CD4-positive, alpha-beta T cell (primary cell): ENCODE data around the gene MGAT5B. TPM values are rescaled to one million over a fixed set of nuclear protein-coding genes. Genes with fewer than 3 reads are reported as not detected.

Experiments used
- ATAC-seq: fragments of 200-7000 bp; cut with Tn5 transposase; one replicate; pipeline ENCODE4 v1.10.0; 2022; ENCODE audit warnings: mild to moderate bottlenecking; ENCODE audit not compliant: poor library complexity
- CTCF ChIA-PET: fragments of 350-600 bp; sonication (Branson Sonifier 250); formaldehyde crosslinking; loops from one replicate; lab custom pipeline; 2021; ENCODE audit warnings: antibody characterized with exemption, inconsistent platforms; lab: Charles Lee
- POLR2A ChIA-PET: fragments of 350-600 bp; sonication (Branson Sonifier 250); formaldehyde crosslinking; loops from one replicate; lab custom pipeline; 2021; ENCODE audit warnings: antibody characterized with exemption, inconsistent platforms; lab: Charles Lee
- DNase-seq, 14 experiments: peaks; one replicate each; pipeline ENCODE4 v3.0.0-alpha.2; 2013 to 2020; ENCODE audit warnings: mixed read lengths in 2 of 14
- H3K27ac ChIP-seq, 2 donors: one replicate each; pipeline versions ENCODE4 v1.5.1 to v1.7.0; 2013; ENCODE audit warnings: low read length in 2 of 2, low read depth in 1 of 2, mild to moderate bottlenecking in 1 of 2
- H3K27me3 ChIP-seq, 2 experiments: 1 replicate in 1 of 2; 2 replicates in 1 of 2; pipeline versions ENCODE4 v1.6.1 to v1.7.0; 2013; ENCODE audit warnings: low read length in 2 of 2, control low read depth in 1 of 2, mild to moderate bottlenecking in 1 of 2, moderate library complexity in 1 of 2; ENCODE audit not compliant: insufficient read depth in 2 of 2, control insufficient read depth in 1 of 2
- H3K36me3 ChIP-seq: one replicate; pipeline ENCODE4 v1.6.1; 2013; ENCODE audit warnings: low read length, control low read depth; ENCODE audit not compliant: insufficient read depth
- H3K4me1 ChIP-seq: one replicate; pipeline ENCODE4 v1.6.1; 2013; ENCODE audit warnings: low read length, control low read depth; ENCODE audit not compliant: insufficient read depth
- H3K4me3 ChIP-seq: one replicate; pipeline ENCODE4 v1.5.1; 2013; ENCODE audit warnings: mild to moderate bottlenecking, low read length, moderate library complexity
- H3K9me3 ChIP-seq, 2 experiments: 1 replicate in 1 of 2; 2 replicates in 1 of 2; pipeline versions ENCODE4 v1.6.1 to v1.7.0; 2013; ENCODE audit warnings: low read length in 2 of 2, mild to moderate bottlenecking in 2 of 2, control low read depth in 1 of 2, moderate library complexity in 1 of 2; ENCODE audit not compliant: control insufficient read depth in 1 of 2, insufficient read depth in 1 of 2
- H3K27ac Mint-ChIP-seq: one replicate; pipeline ENCODE4 v1.8.0; 2020; ENCODE audit warnings: mixed read lengths
- H3K27me3 Mint-ChIP-seq: one replicate; pipeline ENCODE4 v1.8.0; 2021; ENCODE audit warnings: mixed read lengths
- H3K36me3 Mint-ChIP-seq: one replicate; pipeline ENCODE4 v1.8.0; 2021; ENCODE audit warnings: low read depth, mixed read lengths
- H3K4me1 Mint-ChIP-seq: one replicate; pipeline ENCODE4 v1.8.0; 2021; ENCODE audit warnings: low read depth, mixed read lengths
- H3K4me3 Mint-ChIP-seq: one replicate; pipeline ENCODE4 v1.8.0; 2020; ENCODE audit warnings: mild to moderate bottlenecking, mixed read lengths
- H3K9me3 Mint-ChIP-seq: one replicate; pipeline ENCODE4 v1.8.0; 2020; ENCODE audit warnings: mixed read lengths
- CTCF ChIP-seq: fragments of 200-600 bp; IDR thresholded peaks from one replicate; pipeline ENCODE4 v1.8.0; 2022; ENCODE audit warnings: antibody characterized with exemption, mild to moderate bottlenecking
- intact Hi-C, 2 experiments: fragments of 100-400 bp; cut with DNase I in 1 of 2; cut with micrococcal nuclease in 1 of 2; formaldehyde crosslinking; loops; one replicate each; pipeline versions ENCODE4 v1.15.1 to v1.9.0; 2023 to 2025; cut with DNase I, micrococcal nuclease
- total RNA-seq, 174 experiments: library from RNA in 2 of 174; stranded (reverse) in 2 of 174; gene quantifications; one replicate each; pipeline ENCODE4 v1.2.3 and lab custom pipeline; 2021 to 2026

MGAT5B gene
- total RNA-seq, 2 experiments from 2014 or later, result 0.28 to 0.77 TPM

GRCh38 chr17:76852843-76853242, 15.4 kb upstream of the MGAT5B start:
- Mint-ChIP-seq H3K36me3 (no peaks in the 10 kb centered on the region), H3K9me3 (no peaks in the 10 kb centered on the region), H3K4me3 (no peak overlapping the region), H3K4me1 (no peaks in the 10 kb centered on the region), H3K27me3 (peaks cover 32% of the 10 kb centered on the region), H3K27ac (no peak overlapping the region)
- peaks cover 0 to 2% of the 10 kb centered on the region in 2 experiments for H3K27me3 ChIP-seq
- intact Hi-C loops, result no loop called here
- ATAC-seq (no peak), DNase-seq (no peak)
- H3K27ac ChIP-seq, result no peak overlapping the region
- no peaks in the 10 kb centered on the region for H3K4me1 ChIP-seq
- TF ChIP-seq CTCF, result no peak
- CTCF ChIA-PET, result no interaction called here
- POLR2A ChIA-PET, result no interaction called here
- H3K36me3 ChIP-seq, result no peaks in the 10 kb centered on the region
- H3K4me3 ChIP-seq, result no peak overlapping the region
- H3K9me3 ChIP-seq, result no peaks in the 10 kb centered on the region

GRCh38 chr17:76855105-76855504, 13.1 kb upstream of the MGAT5B start:
- no peak for TF ChIP-seq CTCF
- DNase-seq, result no peak
- Histone ChIP-seq H3K9me3 (no peaks in the 10 kb centered on the region), H3K27me3 (peaks cover 0 to 2% of the 10 kb centered on the region in 2 experiments), H3K4me1 (no peaks in the 10 kb centered on the region), H3K4me3 (no peak overlapping the region), H3K36me3 (no peaks in the 10 kb centered on the region), H3K27ac (no peak overlapping the region)
- CTCF ChIA-PET, result no interaction called here
- Mint-ChIP-seq H3K27me3 (peaks cover 28% of the 10 kb centered on the region), H3K4me1 (no peaks in the 10 kb centered on the region), H3K9me3 (no peaks in the 10 kb centered on the region), H3K27ac (no peak overlapping the region), H3K36me3 (no peaks in the 10 kb centered on the region), H3K4me3 (no peak overlapping the region)
- intact Hi-C loops, result no loop called here
- no peak for ATAC-seq
- POLR2A ChIA-PET, result no interaction called here

GRCh38 chr17:76862079-76862478, 6.1 kb upstream of the MGAT5B start:
- Histone ChIP-seq H3K27ac (no peak overlapping the region), H3K4me3 (no peak overlapping the region), H3K9me3 (no peaks in the 10 kb centered on the region), H3K36me3 (no peaks in the 10 kb centered on the region), H3K27me3 (peaks cover 0 to 10% of the 10 kb centered on the region in 2 experiments), H3K4me1 (no peaks in the 10 kb centered on the region)
- intact Hi-C loops, result no loop called here
- POLR2A ChIA-PET, result no interaction called here
- no peak for TF ChIP-seq CTCF
- CTCF ChIA-PET, result no interaction called here
- Mint-ChIP-seq H3K9me3 (no peaks in the 10 kb centered on the region), H3K27ac (no peak overlapping the region), H3K4me3 (no peak overlapping the region), H3K36me3 (no peaks in the 10 kb centered on the region), H3K27me3 (peaks cover 15% of the 10 kb centered on the region), H3K4me1 (peaks cover under 1% of the 10 kb centered on the region)
- no peak for ATAC-seq
- DNase-seq, result no peak
